A549 (cell line): ENCODE results near the gene MAP4K2. TPM values are rescaled to one million over a fixed set of nuclear protein-coding genes. Genes with fewer than 3 reads are reported as not detected.

Experiments
- ATAC-seq, 2 experiments: fragments of 200-7000 bp in 1 of 2; fragments of >200 bp in 1 of 2; cut with Nextera tagmentation in 1 of 2; cut with Tn5 transposase in 1 of 2; 3 replicates each; pipeline versions ENCODE4 v1.8.0 to v1.9.1; 2018 to 2020; ENCODE audit warnings: mild to moderate bottlenecking in 1 of 2, moderate library complexity in 1 of 2
- CTCF ChIA-PET: fragments of 300-600 bp; sonication (Branson Sonifier 250); formaldehyde crosslinking; extraction: SDS; loops from one replicate; lab custom pipeline; 2021; ENCODE audit warnings: antibody characterized with exemption, inconsistent platforms; lab: Yijun Ruan, JAX
- POLR2A ChIA-PET: fragments of 350-600 bp; formaldehyde crosslinking; extraction: SDS; loops from one replicate; lab custom pipeline; 2021; ENCODE audit warnings: antibody characterized with exemption, inconsistent platforms; lab: Yijun Ruan, JAX
- DNase-seq, 2 experiments: peaks; one replicate each; pipeline versions ENCODE4 v3.0.0 to v3.0.0-alpha.2; 2011 to 2016; ENCODE audit warnings: low read depth in 1 of 2, low spot score in 1 of 2
- FAIRE-seq: peaks from 2 replicates; lab custom pipeline; 2011; peaks lifted over from hg19 to GRCh38; lab: Jason Lieb, UNC
- H3K27ac ChIP-seq, 2 experiments: fragments of >200 bp; sonication (Bioruptor Twin); formaldehyde crosslinking; 3 replicates each; pipeline ENCODE4 v1.5.1; 2016 to 2017
- H3K4me1 ChIP-seq: fragments of >200 bp; sonication (Bioruptor Twin); formaldehyde crosslinking; 3 replicates; pipeline ENCODE4 v1.6.1; 2016
- H3K4me2 ChIP-seq: fragments of >200 bp; sonication (Bioruptor Twin); formaldehyde crosslinking; 3 replicates; pipeline ENCODE4 v1.6.1; 2016
- H3K4me3 ChIP-seq: fragments of >200 bp; sonication (Bioruptor Twin); formaldehyde crosslinking; 3 replicates; pipeline ENCODE4 v1.5.1; 2016
- H3K9me3 ChIP-seq: fragments of >200 bp; sonication (Bioruptor Twin); formaldehyde crosslinking; 3 replicates; pipeline ENCODE4 v1.6.1; 2016
- BHLHE40 ChIP-seq: IDR thresholded peaks from 2 replicates; pipeline ENCODE4 v1.6.1; 2012; ENCODE audit warnings: low read depth, low read length, inconsistent platforms
- CHD2 ChIP-seq: fragments of 150-350 bp; IDR thresholded peaks from 2 replicates; pipeline ENCODE4 v1.6.1; 2014; ENCODE audit warnings: low read length; ENCODE audit not compliant: partially characterized antibody
- E2F6 ChIP-seq: IDR thresholded peaks from 2 replicates; pipeline ENCODE4 v1.6.1; 2012; ENCODE audit warnings: low read depth, borderline replicate concordance
- EHMT2 ChIP-seq: fragments of 200-600 bp; sonication (generic); IDR thresholded peaks from 2 replicates; pipeline ENCODE4 v1.6.1; 2016; ENCODE audit warnings: antibody characterized with exemption, low read depth, mild to moderate bottlenecking, moderate library complexity
- ELK1 ChIP-seq: fragments of 150-350 bp; IDR thresholded peaks from 2 replicates; pipeline ENCODE4 v1.6.1; 2014; ENCODE audit warnings: low read depth, mild to moderate bottlenecking, low read length
- EP300 ChIP-seq, 2 experiments: fragments of >200 bp; sonication (Bioruptor Twin); formaldehyde crosslinking; IDR thresholded peaks; 2 replicates in 1 of 2; 3 replicates in 1 of 2; pipeline ENCODE4 v1.6.1; 2016 to 2017
- ESRRA ChIP-seq: fragments of 150-350 bp; IDR thresholded peaks from 2 replicates; pipeline ENCODE4 v1.6.1; 2014; ENCODE audit warnings: mild to moderate bottlenecking, low read length, borderline replicate concordance
- HDAC2 ChIP-seq: fragments of 200-600 bp; sonication (generic); IDR thresholded peaks from 2 replicates; pipeline ENCODE4 v1.6.1; 2016
- HOXB5 ChIP-seq: fragments of 250-450 bp; sonication (Bioruptor Pico); IDR thresholded peaks from 2 replicates; pipeline ENCODE4 v1.5.0; 2020; ENCODE audit warnings: mild to moderate bottlenecking, moderate library complexity
- JUN ChIP-seq, 2 experiments: fragments of >200 bp; sonication (Bioruptor Twin); formaldehyde crosslinking; IDR thresholded peaks; 2 replicates in 1 of 2; 3 replicates in 1 of 2; pipeline ENCODE4 v1.6.1; 2016 to 2017
- NPAS2 ChIP-seq: fragments of 250-450 bp; sonication (Bioruptor Pico); IDR thresholded peaks from 2 replicates; pipeline ENCODE4 v1.8.0; 2022; ENCODE audit warnings: mild to moderate bottlenecking, moderate library complexity, borderline replicate concordance
- PHF8 ChIP-seq: fragments of 200-600 bp; sonication (generic); IDR thresholded peaks from 2 replicates; pipeline ENCODE4 v1.6.1; 2016; ENCODE audit warnings: low read depth, mild to moderate bottlenecking, antibody characterized with exemption, moderate library complexity, borderline replicate concordance
- POLR2A ChIP-seq: IDR thresholded peaks from 2 replicates; pipeline ENCODE4 v1.6.1; 2012; ENCODE audit warnings: mild to moderate bottlenecking, low read length
- RCOR1 ChIP-seq: fragments of 150-350 bp; IDR thresholded peaks from 2 replicates; pipeline ENCODE4 v1.6.1; 2014; ENCODE audit warnings: antibody characterized with exemption, low read length, low read depth
- SMC3 ChIP-seq: fragments of >200 bp; sonication (Bioruptor Twin); formaldehyde crosslinking; IDR thresholded peaks from 3 replicates; pipeline ENCODE4 v1.6.1; 2018; ENCODE audit warnings: inconsistent platforms
- TFCP2L1 ChIP-seq: fragments of 250-450 bp; sonication (Bioruptor Pico); IDR thresholded peaks from 2 replicates; pipeline ENCODE4 v1.5.0; 2021; ENCODE audit warnings: mild to moderate bottlenecking
- TP53 ChIP-seq: fragments of 250-450 bp; sonication (Bioruptor Pico); IDR thresholded peaks from 2 replicates; pipeline ENCODE4 v1.5.0; 2021; ENCODE audit warnings: mild to moderate bottlenecking, moderate library complexity
- ZNF302 ChIP-seq: fragments of 250-450 bp; sonication (Bioruptor Pico); IDR thresholded peaks from 2 replicates; pipeline ENCODE4 v1.9.0; 2021; ENCODE audit warnings: inconsistent platforms, mild to moderate bottlenecking, moderate library complexity
- WGBS: methylation state at CpG from one replicate; pipeline ENCODE4 v1.1.6; 2017; ENCODE audit errors: missing lambda C conversion rate; 5-methylcytosine and 5-hydroxymethylcytosine counted together
- polyA plus RNA-seq, 4 experiments: library from polyadenylated mRNA; depleted of rRNA in 3 of 4; stranded (reverse); fragments of >200 nt; fragmentation: RNase III in 1 of 4; extraction: RNeasy Plus Mini Kit Qiagen cat#74134 plus additional on column Dnase treatment in 1 of 4; gene quantifications; 2 replicates in 3 of 4; 3 replicates in 1 of 4; pipeline ENCODE4 v1.2.3, GENCODE V29; 2011 to 2017
- TF ChIP-seq, protein P1 (sequence below): fragments of >200 bp; sonication (Bioruptor Twin); formaldehyde crosslinking; IDR thresholded peaks from 3 replicates; pipeline ENCODE4 v1.6.1; 2016
- TF ChIP-seq, protein P2 (sequence below): fragments of 200-600 bp; sonication (generic); IDR thresholded peaks from 2 replicates; pipeline ENCODE4 v1.6.1; 2016; ENCODE audit warnings: antibody characterized with exemption, mild to moderate bottlenecking, moderate library complexity
- TF ChIP-seq, protein P3 (sequence below): fragments of 250-450 bp; sonication (Bioruptor Pico); IDR thresholded peaks from 2 replicates; pipeline ENCODE4 v1.5.0; 2020; ENCODE audit warnings: low read depth, mild to moderate bottlenecking, moderate library complexity
- TF ChIP-seq, protein P4 (sequence below): IDR thresholded peaks from 2 replicates; pipeline ENCODE4 v1.6.1; 2012
- TF ChIP-seq, protein P5 (sequence below): fragments of 450-650 bp; IDR thresholded peaks from 2 replicates; pipeline ENCODE4 v1.6.1; 2014; ENCODE audit warnings: antibody characterized with exemption

Gene MAP4K2
- polyA plus RNA-seq, 2 of the 4 experiments (the other 2 are of a cell fraction): 9.4 to 9.9 TPM

- H3K27ac ChIP-seq: peak overlapping the region; percentile 98 to 99
- peak overlapping the region; percentile 92; the same call in 2 of the 3 replicates for H3K4me2 ChIP-seq
- CTCF ChIA-PET: interaction anchor here (0.9 to 5.7 kb wide), 4 partner anchors 13 to 115 kb away, joined by 3 to 73 read pairs (median 6); no protein-coding TSS in a partner anchor
- DNase-seq (no peak), FAIRE-seq (no peak), ATAC-seq (peak in 1 of 2 experiments; percentile 2; a peak in 1 of 6 replicates)
- WGBS: no CpG with 5 or more reads among the region's 28 CpGs
- POLR2A ChIA-PET: interaction anchor here (0.9 to 2.7 kb wide), 12 partner anchors 8 to 79 kb away, joined by 3 to 32 read pairs (median 4); partner anchors contain the start of gene PYGM
- H3K9me3 ChIP-seq: no peaks in the 10 kb centered on the region
- TF ChIP-seq, protein P1, sequence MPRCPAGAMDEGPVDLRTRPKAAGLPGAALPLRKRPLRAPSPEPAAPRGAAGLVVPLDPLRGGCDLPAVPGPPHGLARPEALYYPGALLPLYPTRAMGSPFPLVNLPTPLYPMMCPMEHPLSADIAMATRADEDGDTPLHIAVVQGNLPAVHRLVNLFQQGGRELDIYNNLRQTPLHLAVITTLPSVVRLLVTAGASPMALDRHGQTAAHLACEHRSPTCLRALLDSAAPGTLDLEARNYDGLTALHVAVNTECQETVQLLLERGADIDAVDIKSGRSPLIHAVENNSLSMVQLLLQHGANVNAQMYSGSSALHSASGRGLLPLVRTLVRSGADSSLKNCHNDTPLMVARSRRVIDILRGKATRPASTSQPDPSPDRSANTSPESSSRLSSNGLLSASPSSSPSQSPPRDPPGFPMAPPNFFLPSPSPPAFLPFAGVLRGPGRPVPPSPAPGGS: no peak
- TF ChIP-seq JUN (IDR thresholded peaks at IDR 0.05) (peak in 1 of 2 experiments; percentile 78; a peak in 3 of 5 replicates), ZNF302 (no peak), PHF8 (peak; percentile 86; the same call in 1 of the 2 replicates)
- H3K4me3 ChIP-seq: peak overlapping the region; percentile 90
- H3K4me1 ChIP-seq: peaks cover 34% of the 10 kb centered on the region
Measured at GRCh38 chr11:64778223-64778472, 24.9 kb downstream of the MAP4K2 start.

GRCh38 chr11:64777449-64778222 is 25.4 kb downstream of the MAP4K2 start:
- H3K27ac ChIP-seq: peak overlapping the region; percentile 98 to 99
- no peak for TF ChIP-seq HOXB5 (CRISPR knock-in tag)
- TF ChIP-seq, protein P2, sequence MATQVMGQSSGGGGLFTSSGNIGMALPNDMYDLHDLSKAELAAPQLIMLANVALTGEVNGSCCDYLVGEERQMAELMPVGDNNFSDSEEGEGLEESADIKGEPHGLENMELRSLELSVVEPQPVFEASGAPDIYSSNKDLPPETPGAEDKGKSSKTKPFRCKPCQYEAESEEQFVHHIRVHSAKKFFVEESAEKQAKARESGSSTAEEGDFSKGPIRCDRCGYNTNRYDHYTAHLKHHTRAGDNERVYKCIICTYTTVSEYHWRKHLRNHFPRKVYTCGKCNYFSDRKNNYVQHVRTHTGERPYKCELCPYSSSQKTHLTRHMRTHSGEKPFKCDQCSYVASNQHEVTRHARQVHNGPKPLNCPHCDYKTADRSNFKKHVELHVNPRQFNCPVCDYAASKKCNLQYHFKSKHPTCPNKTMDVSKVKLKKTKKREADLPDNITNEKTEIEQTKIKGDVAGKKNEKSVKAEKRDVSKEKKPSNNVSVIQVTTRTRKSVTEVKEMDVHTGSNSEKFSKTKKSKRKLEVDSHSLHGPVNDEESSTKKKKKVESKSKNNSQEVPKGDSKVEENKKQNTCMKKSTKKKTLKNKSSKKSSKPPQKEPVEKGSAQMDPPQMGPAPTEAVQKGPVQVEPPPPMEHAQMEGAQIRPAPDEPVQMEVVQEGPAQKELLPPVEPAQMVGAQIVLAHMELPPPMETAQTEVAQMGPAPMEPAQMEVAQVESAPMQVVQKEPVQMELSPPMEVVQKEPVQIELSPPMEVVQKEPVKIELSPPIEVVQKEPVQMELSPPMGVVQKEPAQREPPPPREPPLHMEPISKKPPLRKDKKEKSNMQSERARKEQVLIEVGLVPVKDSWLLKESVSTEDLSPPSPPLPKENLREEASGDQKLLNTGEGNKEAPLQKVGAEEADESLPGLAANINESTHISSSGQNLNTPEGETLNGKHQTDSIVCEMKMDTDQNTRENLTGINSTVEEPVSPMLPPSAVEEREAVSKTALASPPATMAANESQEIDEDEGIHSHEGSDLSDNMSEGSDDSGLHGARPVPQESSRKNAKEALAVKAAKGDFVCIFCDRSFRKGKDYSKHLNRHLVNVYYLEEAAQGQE: peak; percentile 63; the same call in 1 of the 2 replicates
- TF ChIP-seq, protein P3, sequence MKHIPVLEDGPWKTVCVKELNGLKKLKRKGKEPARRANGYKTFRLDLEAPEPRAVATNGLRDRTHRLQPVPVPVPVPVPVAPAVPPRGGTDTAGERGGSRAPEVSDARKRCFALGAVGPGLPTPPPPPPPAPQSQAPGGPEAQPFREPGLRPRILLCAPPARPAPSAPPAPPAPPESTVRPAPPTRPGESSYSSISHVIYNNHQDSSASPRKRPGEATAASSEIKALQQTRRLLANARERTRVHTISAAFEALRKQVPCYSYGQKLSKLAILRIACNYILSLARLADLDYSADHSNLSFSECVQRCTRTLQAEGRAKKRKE (CRISPR knock-in tag): no peak
- TF ChIP-seq SMC3: no peak
- TF ChIP-seq POLR2A: peak; percentile 24; the same call in 1 of the 2 replicates
- TF ChIP-seq ESRRA: no peak
- no peak for TF ChIP-seq ZNF302
- peak in 1 of 2 experiments; percentile 22; a peak in 2 of 5 replicates for TF ChIP-seq JUN (IDR thresholded peaks at IDR 0.05)
- TF ChIP-seq BHLHE40: no peak
- no peak for TF ChIP-seq E2F6
- no peak for TF ChIP-seq NPAS2 (CRISPR knock-in tag)
- TF ChIP-seq TP53 (CRISPR knock-in tag): no peak
- TF ChIP-seq, protein P4, sequence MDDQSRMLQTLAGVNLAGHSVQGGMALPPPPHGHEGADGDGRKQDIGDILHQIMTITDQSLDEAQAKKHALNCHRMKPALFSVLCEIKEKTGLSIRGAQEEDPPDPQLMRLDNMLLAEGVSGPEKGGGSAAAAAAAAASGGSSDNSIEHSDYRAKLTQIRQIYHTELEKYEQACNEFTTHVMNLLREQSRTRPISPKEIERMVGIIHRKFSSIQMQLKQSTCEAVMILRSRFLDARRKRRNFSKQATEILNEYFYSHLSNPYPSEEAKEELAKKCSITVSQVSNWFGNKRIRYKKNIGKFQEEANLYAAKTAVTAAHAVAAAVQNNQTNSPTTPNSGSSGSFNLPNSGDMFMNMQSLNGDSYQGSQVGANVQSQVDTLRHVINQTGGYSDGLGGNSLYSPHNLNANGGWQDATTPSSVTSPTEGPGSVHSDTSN: no peak
- no peak for TF ChIP-seq RCOR1
- no peak for TF ChIP-seq TFCP2L1 (CRISPR knock-in tag)
- no peak for TF ChIP-seq EP300 (IDR thresholded peaks at IDR 0.05)
- TF ChIP-seq, protein P5, sequence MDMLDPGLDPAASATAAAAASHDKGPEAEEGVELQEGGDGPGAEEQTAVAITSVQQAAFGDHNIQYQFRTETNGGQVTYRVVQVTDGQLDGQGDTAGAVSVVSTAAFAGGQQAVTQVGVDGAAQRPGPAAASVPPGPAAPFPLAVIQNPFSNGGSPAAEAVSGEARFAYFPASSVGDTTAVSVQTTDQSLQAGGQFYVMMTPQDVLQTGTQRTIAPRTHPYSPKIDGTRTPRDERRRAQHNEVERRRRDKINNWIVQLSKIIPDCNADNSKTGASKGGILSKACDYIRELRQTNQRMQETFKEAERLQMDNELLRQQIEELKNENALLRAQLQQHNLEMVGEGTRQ: no peak
- TF ChIP-seq EHMT2: no peak
- no peak for TF ChIP-seq CHD2
- no peak for TF ChIP-seq ELK1
- no peak for TF ChIP-seq HDAC2
- TF ChIP-seq, all 56 proteins: peak for 3
- ChIA-PET CTCF (interaction anchor here (0.6 to 5.7 kb wide), 5 partner anchors 10 to 78 kb away, joined by 3 to 73 read pairs (median 4); no protein-coding TSS in a partner anchor), POLR2A (interaction anchor here (1.0 to 2.7 kb wide), 3 partner anchors 16 to 340 kb away, joined by 3 to 32 read pairs (median 4); partner anchors contain the start of genes PYGM and ZNHIT2)
- Histone ChIP-seq H3K9me3 (no peaks in the 10 kb centered on the region), H3K4me3 (peak overlapping the region; percentile 90), H3K4me2 (peak overlapping the region; percentile 92), H3K4me1 (peaks cover 39% of the 10 kb centered on the region)
- ATAC-seq (peak; percentile 1 to 55; a peak in 5 of 6 replicates), DNase-seq (peak; percentile 81 to 94), FAIRE-seq (no peak)
- WGBS: under 1% methylated on average over 12 of the region's 98 CpGs
